Keratinocyte (primary cell): ENCODE measurements around the gene BIN2. TPM values are rescaled to one million over a fixed set of nuclear protein-coding genes. Genes with fewer than 3 reads are reported as not detected.
"Not testable (repeated sequence)": the region's sequence is repeated elsewhere in the genome, so short reads cannot be mapped to it uniquely, and the experiment has no call there.

ENCODE experiments used
- DNase-seq: peaks from one replicate; pipeline ENCODE4 v3.0.0-alpha.2; 2011; ENCODE audit warnings: low read depth, missing footprints, low spot score
- FAIRE-seq: peaks from 2 replicates; lab custom pipeline; 2011; peaks lifted over from hg19 to GRCh38; lab: Jason Lieb, UNC
- H2AFZ ChIP-seq: 2 replicates; pipeline ENCODE4 v1.6.0; 2012; ENCODE audit warnings: low read length, control low read depth, inconsistent platforms; ENCODE audit not compliant: control insufficient read depth
- H3K27ac ChIP-seq: 2 replicates; pipeline ENCODE4 v1.5.1; 2011; ENCODE audit warnings: low read length; ENCODE audit not compliant: control insufficient read depth, insufficient read depth
- H3K27me3 ChIP-seq: 3 replicates; pipeline ENCODE4 v1.6.0; 2011; ENCODE audit warnings: low read length; ENCODE audit not compliant: control insufficient read depth, insufficient read depth; ENCODE audit errors: extremely low read depth
- H3K36me3 ChIP-seq, 2 experiments: 2 replicates in 1 of 2; 3 replicates in 1 of 2; pipeline ENCODE4 v1.5.1; 2011; ENCODE audit warnings: low read length in 2 of 2, mild to moderate bottlenecking in 1 of 2; ENCODE audit not compliant: control insufficient read depth in 2 of 2, insufficient read depth in 2 of 2; ENCODE audit errors: extremely low read depth in 1 of 2
- H3K4me1 ChIP-seq: 3 replicates; pipeline ENCODE4 v1.5.1; 2011; ENCODE audit warnings: low read length; ENCODE audit not compliant: control insufficient read depth, insufficient read depth; ENCODE audit errors: extremely low read depth
- H3K4me2 ChIP-seq: 3 replicates; pipeline ENCODE4 v1.6.0; 2011; ENCODE audit warnings: low read depth, low read length; ENCODE audit not compliant: control insufficient read depth, insufficient read depth; ENCODE audit errors: extremely low read depth
- H3K4me3 ChIP-seq, 3 experiments: fragments of 200-600 bp in 1 of 3; sonication (generic) in 1 of 3; 2 replicates in 2 of 3; 3 replicates in 1 of 3; pipeline ENCODE4 v1.5.1; 2011 to 2016; ENCODE audit warnings: low read length in 3 of 3, mild to moderate bottlenecking in 3 of 3, control low read depth in 2 of 3, inconsistent platforms in 1 of 3, low read depth in 1 of 3, mixed read lengths in 1 of 3, mixed run types in 1 of 3, moderate library complexity in 1 of 3; ENCODE audit not compliant: control insufficient read depth in 2 of 3, insufficient read depth in 2 of 3; ENCODE audit errors: extremely low read depth in 1 of 3
- H3K79me2 ChIP-seq: 2 replicates; pipeline ENCODE4 v1.6.0; 2012; ENCODE audit warnings: low read length; ENCODE audit not compliant: control insufficient read depth, insufficient read depth
- H3K9ac ChIP-seq: 3 replicates; pipeline ENCODE4 v1.6.0; 2011; ENCODE audit warnings: low read length; ENCODE audit not compliant: control insufficient read depth, insufficient read depth; ENCODE audit errors: extremely low read depth
- H3K9me1 ChIP-seq: 3 replicates; pipeline ENCODE4 v1.6.0; 2011; ENCODE audit warnings: low read length; ENCODE audit not compliant: control insufficient read depth, insufficient read depth; ENCODE audit errors: extremely low read depth
- H3K9me3 ChIP-seq: 2 replicates; pipeline ENCODE4 v1.5.1; 2012; ENCODE audit warnings: low read depth, low read length; ENCODE audit not compliant: control insufficient read depth
- H4K20me1 ChIP-seq: 3 replicates; pipeline ENCODE4 v1.6.0; 2011; ENCODE audit warnings: low read length; ENCODE audit not compliant: control insufficient read depth, insufficient read depth; ENCODE audit errors: extremely low read depth
- EZH2 ChIP-seq: IDR thresholded peaks from one replicate; pipeline ENCODE4 v1.6.1; 2012; ENCODE audit warnings: inconsistent platforms, mild to moderate bottlenecking, low read length, moderate library complexity
- dilution Hi-C: fragments of 300-500 bp; cut with MboI; formaldehyde crosslinking; loops from one replicate; pipeline ENCODE4 v1.7.0; 2020; ENCODE audit warnings: low sequenced_read_pairs; ENCODE audit not compliant: extremely low pct_ligation_motif_present
- polyA plus RNA-seq, 5 experiments: library from polyadenylated mRNA; depleted of rRNA in 3 of 5; stranded (reverse) in 3 of 5; stranded (forward) in 1 of 5; unstranded in 1 of 5; fragments of >200 nt; gene quantifications; 1 replicate in 1 of 5; 2 replicates in 3 of 5; 3 replicates in 1 of 5; pipeline versions ENCODE4 v1.2.1 to v1.2.3, GENCODE V29; 2011 to 2012; ENCODE audit warnings: missing spikeins in 2 of 5, low read depth in 1 of 5, low replicate concordance in 1 of 5
- TF ChIP-seq, protein P1 (sequence below), 3 experiments: IDR thresholded peaks in 1 of 3; conservative IDR thresholded peaks in 1 of 3; optimal IDR thresholded peaks in 1 of 3; 2 replicates in 2 of 3; 3 replicates in 1 of 3; pipeline versions ENCODE3 to v1.5.1; 2011; ENCODE audit warnings: low read length in 3 of 3, mild to moderate bottlenecking in 3 of 3, moderate library complexity in 2 of 3, control low read depth in 1 of 3, inconsistent platforms in 1 of 3; ENCODE audit not compliant: insufficient read depth in 2 of 3; ENCODE audit errors: extremely low read depth in 1 of 3

BIN2 gene
- polyA plus RNA-seq, 1 donor (not counting 4 experiments of a cell fraction or from before 2014, with no cell fraction given), result not detected

DNA sequence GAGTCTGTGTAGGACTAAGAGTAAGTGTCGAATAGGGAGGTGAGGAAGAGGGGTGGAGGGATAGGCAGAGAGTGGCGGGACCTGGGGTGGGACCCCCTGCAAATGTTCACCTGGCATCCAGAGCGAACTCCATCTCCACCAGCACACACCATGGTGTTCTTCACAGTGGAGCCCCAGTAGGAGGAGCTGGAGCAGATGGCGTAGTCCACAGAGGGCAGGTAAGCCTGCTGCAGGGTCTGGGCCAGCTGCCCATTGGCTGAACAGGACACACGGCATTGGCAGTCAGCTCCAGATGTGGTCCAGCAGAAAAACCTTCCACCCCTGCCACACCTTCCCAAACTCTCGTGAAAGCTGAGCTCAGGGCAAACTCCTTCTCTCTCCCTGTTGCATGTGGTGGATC lies 15.8 kb upstream of the BIN2 start:
- dilution Hi-C loops, result no loop called here
- H3K4me3 ChIP-seq, result no peak overlapping the region
- no peaks in the 10 kb centered on the region for H3K79me2 ChIP-seq
- H3K9me3 ChIP-seq, result no peaks in the 10 kb centered on the region
- H3K9me1 ChIP-seq, result no peaks in the 10 kb centered on the region
- H3K27ac ChIP-seq, result no peak overlapping the region
- no peak overlapping the region for H2AFZ ChIP-seq
- no peak overlapping the region for H3K4me2 ChIP-seq
- no peaks in the 10 kb centered on the region for H3K36me3 ChIP-seq
- H3K27me3 ChIP-seq, result no peaks in the 10 kb centered on the region
- FAIRE-seq (no peak), DNase-seq (no peak)
- H4K20me1 ChIP-seq, result no peaks in the 10 kb centered on the region
- no peak for TF ChIP-seq EZH2
- TF ChIP-seq, protein P1, sequence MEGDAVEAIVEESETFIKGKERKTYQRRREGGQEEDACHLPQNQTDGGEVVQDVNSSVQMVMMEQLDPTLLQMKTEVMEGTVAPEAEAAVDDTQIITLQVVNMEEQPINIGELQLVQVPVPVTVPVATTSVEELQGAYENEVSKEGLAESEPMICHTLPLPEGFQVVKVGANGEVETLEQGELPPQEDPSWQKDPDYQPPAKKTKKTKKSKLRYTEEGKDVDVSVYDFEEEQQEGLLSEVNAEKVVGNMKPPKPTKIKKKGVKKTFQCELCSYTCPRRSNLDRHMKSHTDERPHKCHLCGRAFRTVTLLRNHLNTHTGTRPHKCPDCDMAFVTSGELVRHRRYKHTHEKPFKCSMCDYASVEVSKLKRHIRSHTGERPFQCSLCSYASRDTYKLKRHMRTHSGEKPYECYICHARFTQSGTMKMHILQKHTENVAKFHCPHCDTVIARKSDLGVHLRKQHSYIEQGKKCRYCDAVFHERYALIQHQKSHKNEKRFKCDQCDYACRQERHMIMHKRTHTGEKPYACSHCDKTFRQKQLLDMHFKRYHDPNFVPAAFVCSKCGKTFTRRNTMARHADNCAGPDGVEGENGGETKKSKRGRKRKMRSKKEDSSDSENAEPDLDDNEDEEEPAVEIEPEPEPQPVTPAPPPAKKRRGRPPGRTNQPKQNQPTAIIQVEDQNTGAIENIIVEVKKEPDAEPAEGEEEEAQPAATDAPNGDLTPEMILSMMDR (optimal IDR thresholded peaks at IDR 0.05 in 1 of 3, IDR thresholded peaks at IDR 0.05 in 1 of 3, conservative IDR thresholded peaks at IDR 0.05 in 1 of 3; ENCODE audit: extremely low read depth in 1 of 3, insufficient read depth in 2 of 3, low read length in 3 of 3), result no peak
- H3K9ac ChIP-seq, result no peak overlapping the region
- H3K4me1 ChIP-seq, result peaks cover 9% of the 10 kb centered on the region

DNA sequence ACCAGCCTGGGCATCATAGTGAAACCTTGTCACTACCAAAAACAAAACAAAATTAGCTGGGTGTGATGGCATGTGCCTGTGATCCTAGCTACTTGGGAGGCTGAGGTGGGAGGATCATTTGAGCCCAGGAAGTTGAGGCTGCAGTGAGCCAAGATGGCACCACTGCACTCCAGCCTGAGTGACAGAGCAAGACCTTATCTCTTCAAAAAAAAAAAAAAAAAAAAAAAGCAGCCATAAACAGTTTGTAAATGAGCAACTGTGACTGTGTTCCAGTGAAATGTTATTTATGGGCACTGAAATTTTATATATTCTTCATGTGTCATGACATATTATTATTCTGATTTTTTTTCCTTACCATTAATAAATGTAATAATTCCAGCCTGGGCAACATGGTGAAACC lies 13.4 kb upstream of the BIN2 start:
- H3K9me3 ChIP-seq, H3K9ac ChIP-seq, H3K27me3 ChIP-seq, H3K4me1 ChIP-seq, H3K4me3 ChIP-seq, H3K4me2 ChIP-seq, H4K20me1 ChIP-seq, H3K79me2 ChIP-seq, dilution Hi-C loops, DNase-seq, FAIRE-seq, H3K9me1 ChIP-seq, H2AFZ ChIP-seq, H3K27ac ChIP-seq, H3K36me3 ChIP-seq: not testable (repeated sequence)

DNA sequence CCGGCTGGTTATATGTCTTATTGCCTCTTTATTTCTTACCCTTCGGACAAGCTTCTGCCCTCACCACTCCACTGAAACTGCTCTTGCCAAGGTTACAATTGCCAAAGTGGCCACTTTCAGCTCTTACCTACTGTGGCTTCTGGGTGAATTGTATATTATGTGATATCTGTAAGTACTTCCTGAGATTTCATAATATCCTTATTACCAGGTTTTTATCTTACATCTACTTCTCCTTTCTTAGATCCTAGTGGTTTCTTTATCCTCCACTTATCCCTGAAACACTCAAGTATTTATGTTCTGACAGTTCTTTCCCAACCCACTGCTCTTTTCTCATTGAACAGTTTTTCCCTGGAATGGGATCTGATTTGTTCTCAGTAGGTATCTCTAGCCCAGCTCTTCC lies 12.0 kb upstream of the BIN2 start:
- Histone ChIP-seq H3K79me2 (no peaks in the 10 kb centered on the region), H3K4me1 (peaks cover under 1% of the 10 kb centered on the region), H3K4me2 (no peak overlapping the region), H3K27me3 (no peaks in the 10 kb centered on the region), H3K27ac (no peak overlapping the region), H3K4me3 (no peak overlapping the region), H2AFZ (no peak overlapping the region), H4K20me1 (no peaks in the 10 kb centered on the region), H3K9ac (no peak overlapping the region), H3K9me1 (no peaks in the 10 kb centered on the region), H3K36me3 (no peaks in the 10 kb centered on the region), H3K9me3 (no peaks in the 10 kb centered on the region)
- FAIRE-seq, result no peak
- no peak for DNase-seq
- dilution Hi-C loops, result no loop called here
- no peak for TF ChIP-seq EZH2
- TF ChIP-seq, protein P1 (optimal IDR thresholded peaks at IDR 0.05 in 1 of 3, IDR thresholded peaks at IDR 0.05 in 1 of 3, conservative IDR thresholded peaks at IDR 0.05 in 1 of 3; ENCODE audit: extremely low read depth in 1 of 3, insufficient read depth in 2 of 3, low read length in 3 of 3), result no peak
